ENCODE data around the gene NPFFR1. TPM values are rescaled to one million over a fixed set of nuclear protein-coding genes. Genes with fewer than 3 reads are reported as not detected.

NPFFR1 gene
- total RNA-seq, 1 donor from 2014 or later = not detected

- H3K4me3 Mint-ChIP-seq = no peak overlapping the region
- no peak for TF ChIP-seq CTCF (conservative IDR thresholded peaks at IDR 0.05)
- no peaks in the 10 kb centered on the region for H3K36me3 Mint-ChIP-seq
- no peaks in the 10 kb centered on the region for H3K4me1 Mint-ChIP-seq (ENCODE audit: unreplicated experiment)
- H3K9me3 Mint-ChIP-seq = no peaks in the 10 kb centered on the region
- no peak for DNase-seq (ENCODE audit: extremely low spot score, unreplicated experiment)
- no peak overlapping the region for H3K27ac Mint-ChIP-seq
- no peaks in the 10 kb centered on the region for H3K27me3 Mint-ChIP-seq
Measured at GRCh38 chr10:70299876-70300275, 16.1 kb upstream of the NPFFR1 start.

- no peaks in the 10 kb centered on the region for H3K36me3 Mint-ChIP-seq
- DNase-seq (ENCODE audit: extremely low spot score, unreplicated experiment) = no peak
- no peak overlapping the region for H3K27ac Mint-ChIP-seq
- no peak overlapping the region for H3K4me3 Mint-ChIP-seq
- H3K9me3 Mint-ChIP-seq = no peaks in the 10 kb centered on the region
- no peaks in the 10 kb centered on the region for H3K27me3 Mint-ChIP-seq
- no peaks in the 10 kb centered on the region for H3K4me1 Mint-ChIP-seq (ENCODE audit: unreplicated experiment)
- TF ChIP-seq CTCF (conservative IDR thresholded peaks at IDR 0.05) = no peak
Measured at GRCh38 chr10:70298393-70298792, 14.6 kb upstream of the NPFFR1 start.

GRCh38 chr10:70297224-70297623 is 13.4 kb upstream of the NPFFR1 start:
- no peak for TF ChIP-seq CTCF (conservative IDR thresholded peaks at IDR 0.05)
- no peaks in the 10 kb centered on the region for H3K9me3 Mint-ChIP-seq
- H3K27ac Mint-ChIP-seq = no peak overlapping the region
- no peaks in the 10 kb centered on the region for H3K4me1 Mint-ChIP-seq (ENCODE audit: unreplicated experiment)
- DNase-seq (ENCODE audit: extremely low spot score, unreplicated experiment) = no peak
- no peak overlapping the region for H3K4me3 Mint-ChIP-seq
- no peaks in the 10 kb centered on the region for H3K36me3 Mint-ChIP-seq
- no peaks in the 10 kb centered on the region for H3K27me3 Mint-ChIP-seq

GRCh38 chr10:70296406-70296899 is 12.6 kb upstream of the NPFFR1 start:
- Mint-ChIP-seq H3K27me3 (no peaks in the 10 kb centered on the region), H3K36me3 (no peaks in the 10 kb centered on the region), H3K4me3 (no peak overlapping the region), H3K27ac (no peak overlapping the region), H3K4me1 (ENCODE audit: unreplicated experiment) (no peaks in the 10 kb centered on the region), H3K9me3 (no peaks in the 10 kb centered on the region)
- TF ChIP-seq CTCF (conservative IDR thresholded peaks at IDR 0.05) = no peak
- no peak for DNase-seq (ENCODE audit: extremely low spot score, unreplicated experiment)

GRCh38 chr10:70295926-70296325 is 12.1 kb upstream of the NPFFR1 start:
- Mint-ChIP-seq H3K27me3 (no peaks in the 10 kb centered on the region), H3K36me3 (no peaks in the 10 kb centered on the region), H3K4me1 (ENCODE audit: unreplicated experiment) (no peaks in the 10 kb centered on the region), H3K27ac (no peak overlapping the region), H3K4me3 (no peak overlapping the region), H3K9me3 (no peaks in the 10 kb centered on the region)
- DNase-seq (ENCODE audit: extremely low spot score, unreplicated experiment) = no peak
- no peak for TF ChIP-seq CTCF (conservative IDR thresholded peaks at IDR 0.05)

GRCh38 chr10:70295321-70295720 is 11.5 kb upstream of the NPFFR1 start:
- no peak for DNase-seq (ENCODE audit: extremely low spot score, unreplicated experiment)
- Mint-ChIP-seq H3K27me3 (no peaks in the 10 kb centered on the region), H3K36me3 (no peaks in the 10 kb centered on the region), H3K4me3 (no peak overlapping the region), H3K9me3 (no peaks in the 10 kb centered on the region), H3K27ac (no peak overlapping the region), H3K4me1 (ENCODE audit: unreplicated experiment) (no peaks in the 10 kb centered on the region)
- no peak for TF ChIP-seq CTCF (conservative IDR thresholded peaks at IDR 0.05)

All from type B pancreatic cell (in vitro differentiated cells).